HepG2 (cell line): ENCODE measurements around the gene PODN. TPM values are rescaled to one million over a fixed set of nuclear protein-coding genes. Genes with fewer than 3 reads are reported as not detected.

Experiments
- HDAC1 ChIP-seq: sonication (generic); formaldehyde crosslinking; IDR thresholded peaks from 2 replicates; pipeline ENCODE4 v1.5.1; 2020; ENCODE audit warnings: mild to moderate bottlenecking, missing genetic modification reagents
- HNRNPL ChIP-seq: fragments of 200-400 bp; formaldehyde crosslinking; IDR thresholded peaks from 2 replicates; pipeline ENCODE4 v1.6.1; 2017; ENCODE audit warnings: mild to moderate bottlenecking, low read depth, low read length
- NAIF1 ChIP-seq: sonication (generic); formaldehyde crosslinking; IDR thresholded peaks from 2 replicates; pipeline ENCODE4 v1.5.0; 2020; ENCODE audit warnings: mild to moderate bottlenecking, missing genetic modification reagents, borderline replicate concordance
- NR2F6 ChIP-seq, 2 experiments: IDR thresholded peaks; 2 replicates each; pipeline ENCODE4 v1.6.1; 2016; ENCODE audit warnings: antibody characterized with exemption in 1 of 2, mild to moderate bottlenecking in 1 of 2
- POGZ ChIP-seq: sonication (generic); formaldehyde crosslinking; IDR thresholded peaks from 2 replicates; pipeline ENCODE4 v1.4.0; 2020; ENCODE audit warnings: mild to moderate bottlenecking, missing genetic modification reagents
- SALL1 ChIP-seq: sonication (generic); formaldehyde crosslinking; IDR thresholded peaks from 2 replicates; pipeline ENCODE4 v1.8.0; 2022; ENCODE audit warnings: mild to moderate bottlenecking, missing genetic modification reagents
- ZFP37 ChIP-seq: sonication (generic); formaldehyde crosslinking; IDR thresholded peaks from 2 replicates; pipeline ENCODE4 v1.4.0; 2020; ENCODE audit warnings: missing genetic modification reagents, borderline replicate concordance
- ZNF235 ChIP-seq: sonication (generic); formaldehyde crosslinking; IDR thresholded peaks from 2 replicates; pipeline ENCODE4 v1.8.1; 2023; ENCODE audit warnings: mild to moderate bottlenecking, missing genetic modification reagents, borderline replicate concordance
- polyA plus RNA-seq, 8 experiments: library from polyadenylated mRNA; depleted of rRNA in 3 of 8; stranded (reverse) in 7 of 8; unstranded in 1 of 8; fragments of >200 nt; fragmentation: Illumina TruSeq in 4 of 8; extraction: Trizol in 4 of 8; gene quantifications; 2 replicates each; pipeline versions ENCODE4 v1.2.1 to v1.2.3, GENCODE V29; 2011 to 2016; ENCODE audit warnings: low read depth in 4 of 8, missing spikeins in 1 of 8, mixed read lengths in 1 of 8; ENCODE audit not compliant: insufficient read depth in 1 of 8
- total RNA-seq, 5 experiments: library from RNA; depleted of rRNA; stranded (reverse); fragments of >200 nt; fragmentation: Illumina TruSeq; extraction: Trizol; gene quantifications; 2 replicates each; pipeline ENCODE4 v1.2.3, GENCODE V29; 2016; ENCODE audit warnings: low read depth in 1 of 5
- TF ChIP-seq, protein P1 (sequence below): IDR thresholded peaks from 2 replicates; pipeline ENCODE4 v1.4.0; 2020; ENCODE audit warnings: mild to moderate bottlenecking, missing genetic modification reagents
- TF ChIP-seq, protein P2 (sequence below): sonication (generic); formaldehyde crosslinking; conservative IDR thresholded peaks from 2 replicates; pipeline ENCODE4 v1.8.0; 2022; ENCODE audit warnings: mild to moderate bottlenecking, moderate library complexity, missing genetic modification reagents
- TF ChIP-seq, protein P3 (sequence below): sonication (generic); formaldehyde crosslinking; IDR thresholded peaks from 2 replicates; pipeline ENCODE4 v1.4.0; 2020; ENCODE audit warnings: missing genetic modification reagents
- TF ChIP-seq, protein P4 (sequence below): sonication (generic); formaldehyde crosslinking; IDR thresholded peaks from 2 replicates; pipeline ENCODE4 v1.5.0; 2020; ENCODE audit warnings: missing genetic modification reagents

PODN gene
- total and polyA plus RNA-seq, 2 of the 13 experiments (the other 11 are each of a cell fraction or from before 2014, with no cell fraction given): 0.13 TPM; not detected in 1

DNA sequence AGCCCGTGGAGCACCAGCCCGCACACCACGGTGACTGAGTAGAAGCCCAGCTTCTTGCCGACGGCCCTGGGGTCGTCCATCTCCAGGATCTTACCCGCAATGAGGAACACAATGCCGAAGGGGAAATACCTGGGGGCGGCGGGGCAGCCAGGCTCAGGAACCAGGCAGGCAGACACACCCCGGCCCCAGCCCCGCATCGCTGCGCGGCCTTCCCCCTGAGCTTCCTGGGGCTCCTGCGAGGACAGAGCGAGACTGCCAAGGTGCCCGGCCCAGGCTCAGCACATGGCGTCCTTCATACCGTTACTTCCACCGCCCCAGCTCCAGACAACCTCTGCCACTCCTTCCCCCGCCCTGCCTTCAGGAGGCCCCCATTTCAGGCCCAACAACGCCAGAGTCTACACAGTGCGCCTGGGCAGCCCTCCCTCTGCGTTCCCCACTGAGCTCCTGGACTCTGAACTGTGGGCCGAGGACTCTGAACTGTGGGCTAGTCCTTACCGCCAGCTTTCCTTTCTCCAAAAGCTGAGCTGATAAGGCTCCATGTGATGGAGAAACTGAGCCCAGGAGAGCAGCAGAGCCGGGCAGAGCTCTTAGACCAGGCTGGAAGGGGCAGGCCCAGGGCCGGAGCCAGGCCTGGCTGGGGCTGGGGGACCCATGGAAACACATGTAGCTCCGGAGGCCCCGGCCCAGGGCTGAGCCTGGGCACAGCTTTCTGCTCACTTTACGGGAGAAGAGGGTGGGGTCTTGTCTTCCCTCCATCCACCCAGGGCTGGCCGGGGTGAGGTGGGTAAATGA, 30.8 kb downstream of the PODN start (continued):
- TF ChIP-seq, protein P1, sequence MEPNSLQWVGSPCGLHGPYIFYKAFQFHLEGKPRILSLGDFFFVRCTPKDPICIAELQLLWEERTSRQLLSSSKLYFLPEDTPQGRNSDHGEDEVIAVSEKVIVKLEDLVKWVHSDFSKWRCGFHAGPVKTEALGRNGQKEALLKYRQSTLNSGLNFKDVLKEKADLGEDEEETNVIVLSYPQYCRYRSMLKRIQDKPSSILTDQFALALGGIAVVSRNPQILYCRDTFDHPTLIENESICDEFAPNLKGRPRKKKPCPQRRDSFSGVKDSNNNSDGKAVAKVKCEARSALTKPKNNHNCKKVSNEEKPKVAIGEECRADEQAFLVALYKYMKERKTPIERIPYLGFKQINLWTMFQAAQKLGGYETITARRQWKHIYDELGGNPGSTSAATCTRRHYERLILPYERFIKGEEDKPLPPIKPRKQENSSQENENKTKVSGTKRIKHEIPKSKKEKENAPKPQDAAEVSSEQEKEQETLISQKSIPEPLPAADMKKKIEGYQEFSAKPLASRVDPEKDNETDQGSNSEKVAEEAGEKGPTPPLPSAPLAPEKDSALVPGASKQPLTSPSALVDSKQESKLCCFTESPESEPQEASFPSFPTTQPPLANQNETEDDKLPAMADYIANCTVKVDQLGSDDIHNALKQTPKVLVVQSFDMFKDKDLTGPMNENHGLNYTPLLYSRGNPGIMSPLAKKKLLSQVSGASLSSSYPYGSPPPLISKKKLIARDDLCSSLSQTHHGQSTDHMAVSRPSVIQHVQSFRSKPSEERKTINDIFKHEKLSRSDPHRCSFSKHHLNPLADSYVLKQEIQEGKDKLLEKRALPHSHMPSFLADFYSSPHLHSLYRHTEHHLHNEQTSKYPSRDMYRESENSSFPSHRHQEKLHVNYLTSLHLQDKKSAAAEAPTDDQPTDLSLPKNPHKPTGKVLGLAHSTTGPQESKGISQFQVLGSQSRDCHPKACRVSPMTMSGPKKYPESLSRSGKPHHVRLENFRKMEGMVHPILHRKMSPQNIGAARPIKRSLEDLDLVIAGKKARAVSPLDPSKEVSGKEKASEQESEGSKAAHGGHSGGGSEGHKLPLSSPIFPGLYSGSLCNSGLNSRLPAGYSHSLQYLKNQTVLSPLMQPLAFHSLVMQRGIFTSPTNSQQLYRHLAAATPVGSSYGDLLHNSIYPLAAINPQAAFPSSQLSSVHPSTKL (CRISPR knock-in tag): 0 out of 2 replicates have a peak, but pooled peaks have one; percentile 14
- TF ChIP-seq, protein P2, sequence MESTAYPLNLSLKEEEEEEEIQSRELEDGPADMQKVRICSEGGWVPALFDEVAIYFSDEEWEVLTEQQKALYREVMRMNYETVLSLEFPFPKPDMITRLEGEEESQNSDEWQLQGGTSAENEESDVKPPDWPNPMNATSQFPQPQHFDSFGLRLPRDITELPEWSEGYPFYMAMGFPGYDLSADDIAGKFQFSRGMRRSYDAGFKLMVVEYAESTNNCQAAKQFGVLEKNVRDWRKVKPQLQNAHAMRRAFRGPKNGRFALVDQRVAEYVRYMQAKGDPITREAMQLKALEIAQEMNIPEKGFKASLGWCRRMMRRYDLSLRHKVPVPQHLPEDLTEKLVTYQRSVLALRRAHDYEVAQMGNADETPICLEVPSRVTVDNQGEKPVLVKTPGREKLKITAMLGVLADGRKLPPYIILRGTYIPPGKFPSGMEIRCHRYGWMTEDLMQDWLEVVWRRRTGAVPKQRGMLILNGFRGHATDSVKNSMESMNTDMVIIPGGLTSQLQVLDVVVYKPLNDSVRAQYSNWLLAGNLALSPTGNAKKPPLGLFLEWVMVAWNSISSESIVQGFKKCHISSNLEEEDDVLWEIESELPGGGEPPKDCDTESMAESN (CRISPR knock-in tag): 0 out of 2 replicates have a peak, but pooled peaks have one; percentile 36
- TF ChIP-seq NR2F6 (IDR thresholded peaks at IDR 0.05) (no peak), NR2F6 (CRISPR knock-in tag; IDR thresholded peaks at IDR 0.05) (0 out of 2 replicates have a peak, but pooled peaks have one; percentile 21), POGZ (peak; percentile 61), SALL1 (CRISPR knock-in tag) (0 out of 2 replicates have a peak, but pooled peaks have one; percentile 31), HDAC1 (CRISPR knock-in tag) (peak; percentile 39; the same call in 1 of the 2 replicates), NAIF1 (no peak), HNRNPL (0 out of 2 replicates have a peak, but pooled peaks have one; percentile 34), ZNF235 (CRISPR knock-in tag) (0 out of 2 replicates have a peak, but pooled peaks have one; percentile 45), ZFP37 (CRISPR knock-in tag) (no peak)
- TF ChIP-seq, protein P3, sequence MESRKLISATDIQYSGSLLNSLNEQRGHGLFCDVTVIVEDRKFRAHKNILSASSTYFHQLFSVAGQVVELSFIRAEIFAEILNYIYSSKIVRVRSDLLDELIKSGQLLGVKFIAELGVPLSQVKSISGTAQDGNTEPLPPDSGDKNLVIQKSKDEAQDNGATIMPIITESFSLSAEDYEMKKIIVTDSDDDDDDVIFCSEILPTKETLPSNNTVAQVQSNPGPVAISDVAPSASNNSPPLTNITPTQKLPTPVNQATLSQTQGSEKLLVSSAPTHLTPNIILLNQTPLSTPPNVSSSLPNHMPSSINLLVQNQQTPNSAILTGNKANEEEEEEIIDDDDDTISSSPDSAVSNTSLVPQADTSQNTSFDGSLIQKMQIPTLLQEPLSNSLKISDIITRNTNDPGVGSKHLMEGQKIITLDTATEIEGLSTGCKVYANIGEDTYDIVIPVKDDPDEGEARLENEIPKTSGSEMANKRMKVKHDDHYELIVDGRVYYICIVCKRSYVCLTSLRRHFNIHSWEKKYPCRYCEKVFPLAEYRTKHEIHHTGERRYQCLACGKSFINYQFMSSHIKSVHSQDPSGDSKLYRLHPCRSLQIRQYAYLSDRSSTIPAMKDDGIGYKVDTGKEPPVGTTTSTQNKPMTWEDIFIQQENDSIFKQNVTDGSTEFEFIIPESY (CRISPR knock-in tag): peak; percentile 89
- TF ChIP-seq, protein P4, sequence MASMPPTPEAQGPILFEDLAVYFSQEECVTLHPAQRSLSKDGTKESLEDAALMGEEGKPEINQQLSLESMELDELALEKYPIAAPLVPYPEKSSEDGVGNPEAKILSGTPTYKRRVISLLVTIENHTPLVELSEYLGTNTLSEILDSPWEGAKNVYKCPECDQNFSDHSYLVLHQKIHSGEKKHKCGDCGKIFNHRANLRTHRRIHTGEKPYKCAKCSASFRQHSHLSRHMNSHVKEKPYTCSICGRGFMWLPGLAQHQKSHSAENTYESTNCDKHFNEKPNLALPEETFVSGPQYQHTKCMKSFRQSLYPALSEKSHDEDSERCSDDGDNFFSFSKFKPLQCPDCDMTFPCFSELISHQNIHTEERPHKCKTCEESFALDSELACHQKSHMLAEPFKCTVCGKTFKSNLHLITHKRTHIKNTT (CRISPR knock-in tag): no peak
